ENCODE measurements around the gene THRB.

THRB gene

GRCh38 chr3:24154013-24154695 is 340.5 kb downstream of the THRB start:
- Histone ChIP-seq H3K4me2 (ENCODE audit: insufficient read depth, low read length, poor library complexity, severe bottlenecking) (no peak overlapping the region), H2BK120ac (ENCODE audit: low read depth, low read length) (no peak overlapping the region), H3K36me3 (replicated peaks in 1 of 2; ENCODE audit: control insufficient read depth in 2 of 2, insufficient read depth in 2 of 2, low read length in 2 of 2) (no peaks in the 10 kb centered on the region), H2BK12ac (ENCODE audit: low read length) (no peak overlapping the region), H3K4ac (ENCODE audit: low read length) (no peak overlapping the region), H3K27me3 (ENCODE audit: control insufficient read depth in 3 of 3, insufficient read depth in 3 of 3, low read depth in 1 of 3, low read length in 3 of 3) (no peaks in the 10 kb centered on the region), H3K14ac (ENCODE audit: low read length) (no peak overlapping the region), H3K79me1 (ENCODE audit: low read depth, low read length) (no peaks in the 10 kb centered on the region), H3K18ac (ENCODE audit: low read length) (no peak overlapping the region), H4K91ac (ENCODE audit: low read depth, low read length, poor library complexity) (no peak overlapping the region), H2AK5ac (ENCODE audit: low read depth, low read length) (no peak overlapping the region), H3K4me1 (ENCODE audit: control insufficient read depth in 2 of 2, insufficient read depth in 1 of 2, low read depth in 1 of 2, low read length in 2 of 2) (no peaks in the 10 kb centered on the region), H3K23ac (ENCODE audit: low read depth, low read length, poor library complexity) (no peak overlapping the region), H3K9ac (ENCODE audit: low read depth, low read length, poor library complexity) (no peak overlapping the region), H2AFZ (ENCODE audit: low read length) (no peak overlapping the region), H3K4me3 (ENCODE audit: low read length in 2 of 2) (no peak overlapping the region), H2BK5ac (ENCODE audit: low read length) (no peak overlapping the region), H3K27ac (replicated peaks; ENCODE audit: low read length) (no peak overlapping the region), H3K9me3 (replicated peaks in 1 of 2; ENCODE audit: control insufficient read depth in 2 of 2, insufficient read depth in 1 of 2, low read depth in 1 of 2, low read length in 2 of 2) (no peaks in the 10 kb centered on the region), H4K8ac (ENCODE audit: low read depth, low read length) (no peak overlapping the region), H2BK15ac (ENCODE audit: low read length) (no peak overlapping the region)
- no CpG with 5 or more reads among the region's 2 CpGs for WGBS, 2 donors (ENCODE audit: extremely low coverage in 2 of 2, insufficient read length in 2 of 2, insufficient replicate concordance in 1 of 2)
- DNase-seq (ENCODE audit: low spot score), result no peak

- no peak overlapping the region for H3K4ac ChIP-seq (ENCODE audit: low read length)
- H2AFZ ChIP-seq (ENCODE audit: low read length), result no peak overlapping the region
- no peak overlapping the region for H2AK5ac ChIP-seq (ENCODE audit: low read depth, low read length)
- H3K36me3 ChIP-seq (replicated peaks in 1 of 2; ENCODE audit: control insufficient read depth in 2 of 2, insufficient read depth in 2 of 2, low read length in 2 of 2), result no peaks in the 10 kb centered on the region
- H2BK12ac ChIP-seq (ENCODE audit: low read length), result no peak overlapping the region
- no peak overlapping the region for H3K9ac ChIP-seq (ENCODE audit: low read depth, low read length, poor library complexity)
- H3K14ac ChIP-seq (ENCODE audit: low read length), result no peak overlapping the region
- H3K79me1 ChIP-seq (ENCODE audit: low read depth, low read length), result no peaks in the 10 kb centered on the region
- no CpG with 5 or more reads among the region's 3 CpGs for WGBS, 2 donors (ENCODE audit: extremely low coverage in 2 of 2, insufficient read length in 2 of 2, insufficient replicate concordance in 1 of 2)
- H3K4me2 ChIP-seq (ENCODE audit: insufficient read depth, low read length, poor library complexity, severe bottlenecking), result no peak overlapping the region
- no peak overlapping the region for H2BK120ac ChIP-seq (ENCODE audit: low read depth, low read length)
- H3K27me3 ChIP-seq (ENCODE audit: control insufficient read depth in 3 of 3, insufficient read depth in 3 of 3, low read depth in 1 of 3, low read length in 3 of 3), result no peaks in the 10 kb centered on the region
- H3K18ac ChIP-seq (ENCODE audit: low read length), result no peak overlapping the region
- DNase-seq (ENCODE audit: low spot score), result no peak
- H2BK5ac ChIP-seq (ENCODE audit: low read length), result no peak overlapping the region
- H3K4me3 ChIP-seq (ENCODE audit: low read length in 2 of 2), result no peak overlapping the region
- no peaks in the 10 kb centered on the region for H3K9me3 ChIP-seq (replicated peaks in 1 of 2; ENCODE audit: control insufficient read depth in 2 of 2, insufficient read depth in 1 of 2, low read depth in 1 of 2, low read length in 2 of 2)
- H4K8ac ChIP-seq (ENCODE audit: low read depth, low read length), result no peak overlapping the region
- no peaks in the 10 kb centered on the region for H3K4me1 ChIP-seq (ENCODE audit: control insufficient read depth in 2 of 2, insufficient read depth in 1 of 2, low read depth in 1 of 2, low read length in 2 of 2)
- H3K27ac ChIP-seq (replicated peaks; ENCODE audit: low read length), result no peak overlapping the region
- H3K23ac ChIP-seq (ENCODE audit: low read depth, low read length, poor library complexity), result no peak overlapping the region
- no peak overlapping the region for H4K91ac ChIP-seq (ENCODE audit: low read depth, low read length, poor library complexity)
- H2BK15ac ChIP-seq (ENCODE audit: low read length), result no peak overlapping the region
Measured at GRCh38 chr3:24151594-24151993, 343.1 kb downstream of the THRB start.

- no peak overlapping the region for H3K23ac ChIP-seq (ENCODE audit: low read depth, low read length, poor library complexity)
- no peak overlapping the region for H4K91ac ChIP-seq (ENCODE audit: low read depth, low read length, poor library complexity)
- no peak overlapping the region for H2BK120ac ChIP-seq (ENCODE audit: low read depth, low read length)
- no peaks in the 10 kb centered on the region for H3K36me3 ChIP-seq (replicated peaks in 1 of 2; ENCODE audit: control insufficient read depth in 2 of 2, insufficient read depth in 2 of 2, low read length in 2 of 2)
- no peaks in the 10 kb centered on the region for H3K4me1 ChIP-seq (ENCODE audit: control insufficient read depth in 2 of 2, insufficient read depth in 1 of 2, low read depth in 1 of 2, low read length in 2 of 2)
- H3K18ac ChIP-seq (ENCODE audit: low read length), result no peak overlapping the region
- no peak overlapping the region for H4K8ac ChIP-seq (ENCODE audit: low read depth, low read length)
- no peak overlapping the region for H2AK5ac ChIP-seq (ENCODE audit: low read depth, low read length)
- H3K79me1 ChIP-seq (ENCODE audit: low read depth, low read length), result no peaks in the 10 kb centered on the region
- no peak for DNase-seq (ENCODE audit: low spot score)
- H2BK15ac ChIP-seq (ENCODE audit: low read length), result no peak overlapping the region
- H3K27ac ChIP-seq (replicated peaks; ENCODE audit: low read length), result no peak overlapping the region
- H2BK12ac ChIP-seq (ENCODE audit: low read length), result no peak overlapping the region
- H3K14ac ChIP-seq (ENCODE audit: low read length), result no peak overlapping the region
- H3K9ac ChIP-seq (ENCODE audit: low read depth, low read length, poor library complexity), result no peak overlapping the region
- no CpG with 5 or more reads among the region's 2 CpGs for WGBS, 2 donors (ENCODE audit: extremely low coverage in 2 of 2, insufficient read length in 2 of 2, insufficient replicate concordance in 1 of 2)
- H3K4me3 ChIP-seq (ENCODE audit: low read length in 2 of 2), result no peak overlapping the region
- no peak overlapping the region for H3K4ac ChIP-seq (ENCODE audit: low read length)
- H2BK5ac ChIP-seq (ENCODE audit: low read length), result no peak overlapping the region
- no peak overlapping the region for H3K4me2 ChIP-seq (ENCODE audit: insufficient read depth, low read length, poor library complexity, severe bottlenecking)
- H3K27me3 ChIP-seq (ENCODE audit: control insufficient read depth in 3 of 3, insufficient read depth in 3 of 3, low read depth in 1 of 3, low read length in 3 of 3), result no peaks in the 10 kb centered on the region
- no peak overlapping the region for H2AFZ ChIP-seq (ENCODE audit: low read length)
- H3K9me3 ChIP-seq (replicated peaks in 1 of 2; ENCODE audit: control insufficient read depth in 2 of 2, insufficient read depth in 1 of 2, low read depth in 1 of 2, low read length in 2 of 2), result no peaks in the 10 kb centered on the region
Measured at GRCh38 chr3:24149032-24149431, 345.6 kb downstream of the THRB start.

- Histone ChIP-seq H2BK15ac (ENCODE audit: low read length) (no peak overlapping the region), H2AFZ (ENCODE audit: low read length) (no peak overlapping the region), H4K8ac (ENCODE audit: low read depth, low read length) (no peak overlapping the region), H3K4me1 (ENCODE audit: control insufficient read depth in 2 of 2, insufficient read depth in 1 of 2, low read depth in 1 of 2, low read length in 2 of 2) (no peaks in the 10 kb centered on the region), H2AK5ac (ENCODE audit: low read depth, low read length) (no peak overlapping the region), H3K9ac (ENCODE audit: low read depth, low read length, poor library complexity) (no peak overlapping the region), H2BK120ac (ENCODE audit: low read depth, low read length) (no peak overlapping the region), H4K91ac (ENCODE audit: low read depth, low read length, poor library complexity) (no peak overlapping the region), H3K9me3 (replicated peaks in 1 of 2; ENCODE audit: control insufficient read depth in 2 of 2, insufficient read depth in 1 of 2, low read depth in 1 of 2, low read length in 2 of 2) (no peaks in the 10 kb centered on the region), H2BK12ac (ENCODE audit: low read length) (no peak overlapping the region), H3K14ac (ENCODE audit: low read length) (no peak overlapping the region), H2BK5ac (ENCODE audit: low read length) (no peak overlapping the region), H3K4me3 (ENCODE audit: low read length in 2 of 2) (no peak overlapping the region), H3K79me1 (ENCODE audit: low read depth, low read length) (no peaks in the 10 kb centered on the region), H3K18ac (ENCODE audit: low read length) (no peak overlapping the region), H3K36me3 (replicated peaks in 1 of 2; ENCODE audit: control insufficient read depth in 2 of 2, insufficient read depth in 2 of 2, low read length in 2 of 2) (no peaks in the 10 kb centered on the region), H3K27me3 (ENCODE audit: control insufficient read depth in 3 of 3, insufficient read depth in 3 of 3, low read depth in 1 of 3, low read length in 3 of 3) (no peaks in the 10 kb centered on the region), H3K4ac (ENCODE audit: low read length) (no peak overlapping the region), H3K27ac (replicated peaks; ENCODE audit: low read length) (no peak overlapping the region), H3K4me2 (ENCODE audit: insufficient read depth, low read length, poor library complexity, severe bottlenecking) (no peak overlapping the region), H3K23ac (ENCODE audit: low read depth, low read length, poor library complexity) (no peak overlapping the region)
- DNase-seq (ENCODE audit: low spot score), result no peak
- WGBS, 2 donors (ENCODE audit: extremely low coverage in 2 of 2, insufficient read length in 2 of 2, insufficient replicate concordance in 1 of 2), result no CpG with 5 or more reads among the region's 11 CpGs
Measured at GRCh38 chr3:24145981-24146822, 348.4 kb downstream of the THRB start.
